AG08396 (cell line): Measurements from ENCODE around the gene NCDN.
A peak's percentile ranks its signal among the peaks of the same experiment; 100 is the strongest.

Experiments
- DNase-seq: peaks from one replicate; pipeline ENCODE4 v3.0.0; 2012; ENCODE audit warnings: low spot score, mixed read lengths

NCDN gene

GRCh38 chr1:35554266-35555211 is 3.1 kb upstream of the NCDN start:
- no peak for DNase-seq

- peak; percentile 19 for DNase-seq
These were observed 2.4 kb upstream of the NCDN start for GRCh38 chr1:35555212-35555584.

- peak; percentile 42 for DNase-seq
These were observed 1.8 kb upstream of the NCDN start for GRCh38 chr1:35555601-35556477.

- peak; percentile 4 for DNase-seq
These were observed 998 bp upstream of the NCDN start for GRCh38 chr1:35556484-35557117.

GRCh38 chr1:35557118-35557610 is 435 bp upstream of the NCDN start, which contains the start of gene KIAA0319L:
KIAA0319L (minus strand) TSS chr1:35557403; CDS start chr1:35554491, 2,912 bp downstream.
- DNase-seq = peak; percentile 92

GRCh38 chr1:35558374-35559316 is 1.0 kb downstream of the NCDN start:
- peak; percentile 42 for DNase-seq

- peak; percentile 26 for DNase-seq
These were observed 1.8 kb downstream of the NCDN start for GRCh38 chr1:35559317-35559944.

GRCh38 chr1:35560256-35561225 is 2.9 kb downstream of the NCDN start:
- peak; percentile 13 for DNase-seq

GRCh38 chr1:35561297-35561971 is 3.8 kb downstream of the NCDN start:
- DNase-seq = no peak

GRCh38 chr1:35561972-35562680 is 4.5 kb downstream of the NCDN start:
- no peak for DNase-seq

GRCh38 chr1:35563166-35563565 is 5.6 kb downstream of the NCDN start:
- no peak for DNase-seq

- DNase-seq = peak; percentile 86
These were observed 6.7 kb downstream of the NCDN start for GRCh38 chr1:35564037-35564883.

GRCh38 chr1:35564884-35565741 is 7.5 kb downstream of the NCDN start:
- no peak for DNase-seq

- DNase-seq = no peak
These were observed 8.1 kb downstream of the NCDN start for GRCh38 chr1:35565742-35566133.

GRCh38 chr1:35567947-35568558 is 10.5 kb downstream of the NCDN start:
- DNase-seq = no peak

- DNase-seq = peak; percentile 90
These were observed 11.4 kb downstream of the NCDN start for GRCh38 chr1:35568975-35569395.
